ENCODE data around the gene ABAT.

The ABAT gene

GRCh38 chr16:8696880-8697279 is 22.5 kb downstream of the ABAT start:
- DNase-seq: no peak
- no peaks in the 10 kb centered on the region for H3K9me2 ChIP-seq (replicated peaks; ENCODE audit: insufficient read depth, low read length)
- H3K79me2 ChIP-seq (ENCODE audit: low read length): no peaks in the 10 kb centered on the region
- H3K36me3 ChIP-seq (replicated peaks; ENCODE audit: insufficient read depth, low read length): no peaks in the 10 kb centered on the region
- no peaks in the 10 kb centered on the region for H3K27me3 ChIP-seq (replicated peaks; ENCODE audit: insufficient read depth, low read length)
- H4K20me1 ChIP-seq (ENCODE audit: insufficient read depth, low read length): no peaks in the 10 kb centered on the region
- no peaks in the 10 kb centered on the region for H3F3A ChIP-seq (ENCODE audit: insufficient read depth, low read length)
- no peaks in the 10 kb centered on the region for H3K4me1 ChIP-seq (ENCODE audit: low read length)
- H3K4me2 ChIP-seq (ENCODE audit: low read depth, low read length): no peak overlapping the region
- H3K4me3 ChIP-seq (ENCODE audit: low read length): no peak overlapping the region
- no peak overlapping the region for H2AFZ ChIP-seq (ENCODE audit: low read length)
- no peak overlapping the region for H3K27ac ChIP-seq (ENCODE audit: low read length)
- TF ChIP-seq EZH2phosphoT487 (IDR thresholded peaks at IDR 0.05; ENCODE audit: low read length) (no peak), EZH2 (optimal IDR thresholded peaks at IDR 0.05; ENCODE audit: low read depth, low read length) (no peak)
- TF ChIP-seq, protein P1, sequence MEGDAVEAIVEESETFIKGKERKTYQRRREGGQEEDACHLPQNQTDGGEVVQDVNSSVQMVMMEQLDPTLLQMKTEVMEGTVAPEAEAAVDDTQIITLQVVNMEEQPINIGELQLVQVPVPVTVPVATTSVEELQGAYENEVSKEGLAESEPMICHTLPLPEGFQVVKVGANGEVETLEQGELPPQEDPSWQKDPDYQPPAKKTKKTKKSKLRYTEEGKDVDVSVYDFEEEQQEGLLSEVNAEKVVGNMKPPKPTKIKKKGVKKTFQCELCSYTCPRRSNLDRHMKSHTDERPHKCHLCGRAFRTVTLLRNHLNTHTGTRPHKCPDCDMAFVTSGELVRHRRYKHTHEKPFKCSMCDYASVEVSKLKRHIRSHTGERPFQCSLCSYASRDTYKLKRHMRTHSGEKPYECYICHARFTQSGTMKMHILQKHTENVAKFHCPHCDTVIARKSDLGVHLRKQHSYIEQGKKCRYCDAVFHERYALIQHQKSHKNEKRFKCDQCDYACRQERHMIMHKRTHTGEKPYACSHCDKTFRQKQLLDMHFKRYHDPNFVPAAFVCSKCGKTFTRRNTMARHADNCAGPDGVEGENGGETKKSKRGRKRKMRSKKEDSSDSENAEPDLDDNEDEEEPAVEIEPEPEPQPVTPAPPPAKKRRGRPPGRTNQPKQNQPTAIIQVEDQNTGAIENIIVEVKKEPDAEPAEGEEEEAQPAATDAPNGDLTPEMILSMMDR (IDR thresholded peaks at IDR 0.05; ENCODE audit: low read length): no peak
- no peaks in the 10 kb centered on the region for H3K9me3 ChIP-seq (replicated peaks; ENCODE audit: insufficient read depth, low read length)
- no peak overlapping the region for H3K9ac ChIP-seq (ENCODE audit: low read length)

DNA sequence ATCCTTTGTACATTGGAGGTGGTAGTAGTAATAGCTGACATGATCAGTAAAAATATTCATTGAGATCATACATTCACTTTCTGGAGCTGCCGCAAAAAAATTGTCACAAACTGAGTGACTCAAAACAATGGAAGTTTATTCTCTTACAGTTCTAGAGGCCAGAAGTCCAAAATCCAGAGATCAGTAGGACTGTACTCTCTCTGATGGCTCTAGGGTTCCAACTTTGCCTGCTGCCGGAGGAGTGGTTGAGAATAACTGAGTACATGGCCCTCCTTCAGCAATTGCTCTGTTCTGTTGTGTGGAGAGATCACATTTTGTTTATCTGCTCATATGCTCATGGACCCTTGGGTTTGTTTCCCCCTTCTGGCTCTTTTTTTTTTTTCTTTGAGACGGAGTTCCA is 23.5 kb downstream of the ABAT start:
- no peak for DNase-seq
- H3K9me3 ChIP-seq (replicated peaks; ENCODE audit: insufficient read depth, low read length): no peaks in the 10 kb centered on the region
- H3K4me1 ChIP-seq (ENCODE audit: low read length): no peaks in the 10 kb centered on the region
- no peaks in the 10 kb centered on the region for H4K20me1 ChIP-seq (ENCODE audit: insufficient read depth, low read length)
- TF ChIP-seq, protein P1 (IDR thresholded peaks at IDR 0.05; ENCODE audit: low read length): no peak
- TF ChIP-seq EZH2 (optimal IDR thresholded peaks at IDR 0.05; ENCODE audit: low read depth, low read length): no peak
- no peak for TF ChIP-seq EZH2phosphoT487 (IDR thresholded peaks at IDR 0.05; ENCODE audit: low read length)
- no peaks in the 10 kb centered on the region for H3K79me2 ChIP-seq (ENCODE audit: low read length)
- no peak overlapping the region for H3K9ac ChIP-seq (ENCODE audit: low read length)
- H3K4me2 ChIP-seq (ENCODE audit: low read depth, low read length): no peak overlapping the region
- H3K27ac ChIP-seq (ENCODE audit: low read length): no peak overlapping the region
- no peaks in the 10 kb centered on the region for H3K9me2 ChIP-seq (replicated peaks; ENCODE audit: insufficient read depth, low read length)
- H3K36me3 ChIP-seq (replicated peaks; ENCODE audit: insufficient read depth, low read length): no peaks in the 10 kb centered on the region
- H3F3A ChIP-seq (ENCODE audit: insufficient read depth, low read length): no peaks in the 10 kb centered on the region
- H2AFZ ChIP-seq (ENCODE audit: low read length): no peak overlapping the region
- H3K4me3 ChIP-seq (ENCODE audit: low read length): no peak overlapping the region
- H3K27me3 ChIP-seq (replicated peaks; ENCODE audit: insufficient read depth, low read length): no peaks in the 10 kb centered on the region

DNA sequence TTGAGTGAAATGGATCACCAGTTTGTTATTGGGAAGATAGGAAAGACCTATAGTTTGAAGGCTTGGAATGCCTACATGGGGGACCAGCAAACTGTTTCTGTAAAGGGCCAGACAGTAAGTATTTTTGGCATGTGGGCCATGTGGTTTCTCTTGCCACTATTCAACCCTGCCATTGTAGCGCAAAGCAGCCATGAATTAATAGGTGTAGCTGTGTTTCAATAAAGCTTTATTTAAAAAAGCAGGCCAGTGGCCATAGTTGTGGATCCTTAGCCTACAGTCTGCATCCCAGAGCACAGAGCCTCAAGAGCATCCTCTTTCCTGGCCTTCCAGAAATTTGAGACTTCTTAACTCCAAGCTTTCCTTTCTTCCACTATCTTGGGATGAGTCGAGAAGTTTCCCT is 29.3 kb downstream of the ABAT start:
- H3K36me3 ChIP-seq (replicated peaks; ENCODE audit: insufficient read depth, low read length): no peaks in the 10 kb centered on the region
- H3K4me1 ChIP-seq (ENCODE audit: low read length): no peaks in the 10 kb centered on the region
- no peak for DNase-seq
- H4K20me1 ChIP-seq (ENCODE audit: insufficient read depth, low read length): no peaks in the 10 kb centered on the region
- H3K9me2 ChIP-seq (replicated peaks; ENCODE audit: insufficient read depth, low read length): no peaks in the 10 kb centered on the region
- no peak overlapping the region for H3K9ac ChIP-seq (ENCODE audit: low read length)
- H3K27me3 ChIP-seq (replicated peaks; ENCODE audit: insufficient read depth, low read length): no peaks in the 10 kb centered on the region
- no peak overlapping the region for H3K4me2 ChIP-seq (ENCODE audit: low read depth, low read length)
- no peak for TF ChIP-seq EZH2phosphoT487 (IDR thresholded peaks at IDR 0.05; ENCODE audit: low read length)
- TF ChIP-seq, protein P1 (IDR thresholded peaks at IDR 0.05; ENCODE audit: low read length): no peak
- TF ChIP-seq EZH2 (optimal IDR thresholded peaks at IDR 0.05; ENCODE audit: low read depth, low read length): no peak
- H3K9me3 ChIP-seq (replicated peaks; ENCODE audit: insufficient read depth, low read length): no peaks in the 10 kb centered on the region
- no peaks in the 10 kb centered on the region for H3K79me2 ChIP-seq (ENCODE audit: low read length)
- no peaks in the 10 kb centered on the region for H3F3A ChIP-seq (ENCODE audit: insufficient read depth, low read length)
- no peak overlapping the region for H3K4me3 ChIP-seq (ENCODE audit: low read length)
- no peak overlapping the region for H2AFZ ChIP-seq (ENCODE audit: low read length)
- H3K27ac ChIP-seq (ENCODE audit: low read length): no peak overlapping the region
